ENCODE data around the gene BCR.
"Not testable (repeated sequence)": the region's sequence is repeated elsewhere in the genome, so short reads cannot be mapped to it uniquely, and the experiment has no call there.

The BCR gene

GRCh38 chr22:23341942-23342695, 161.8 kb downstream of the BCR start:
- DNase-seq = not testable (repeated sequence)

- no peak for DNase-seq
Measured at GRCh38 chr22:23351321-23351720, 171.0 kb downstream of the BCR start.

- DNase-seq = no peak
Measured at GRCh38 chr22:23353004-23353403, 172.7 kb downstream of the BCR start.

GRCh38 chr22:23353696-23354095, 173.4 kb downstream of the BCR start:
- no peak for DNase-seq

- DNase-seq = no peak
Measured at GRCh38 chr22:23356094-23356493, 175.8 kb downstream of the BCR start.

GRCh38 chr22:23357053-23357452, 176.7 kb downstream of the BCR start:
- DNase-seq = no peak

- no peak for DNase-seq
Measured at GRCh38 chr22:23359583-23360123, 179.3 kb downstream of the BCR start.

- no peak for DNase-seq
Measured at GRCh38 chr22:23361676-23362075, 181.4 kb downstream of the BCR start.

- peak; percentile 3 for DNase-seq
Measured at GRCh38 chr22:23363683-23364082, 183.4 kb downstream of the BCR start.

GRCh38 chr22:23364389-23364788, 184.1 kb downstream of the BCR start:
- DNase-seq = no peak

GRCh38 chr22:23365524-23365923, 185.2 kb downstream of the BCR start:
- no peak for DNase-seq

GRCh38 chr22:23365961-23366360, 185.7 kb downstream of the BCR start:
- DNase-seq = no peak

- not testable (repeated sequence) for DNase-seq
Measured at GRCh38 chr22:23367196-23367595, 186.9 kb downstream of the BCR start.
